GM19238 (cell line): ENCODE data around the gene RANBP1.
"Not testable (repeated sequence)": the region's sequence is repeated elsewhere in the genome, so short reads cannot be mapped to it uniquely, and the experiment has no call there.

Experiments
- DNase-seq: peaks from one replicate; pipeline ENCODE4 v3.0.0; 2011; ENCODE audit warnings: low spot score; ENCODE audit not compliant: insufficient read length

RANBP1 gene

DNA sequence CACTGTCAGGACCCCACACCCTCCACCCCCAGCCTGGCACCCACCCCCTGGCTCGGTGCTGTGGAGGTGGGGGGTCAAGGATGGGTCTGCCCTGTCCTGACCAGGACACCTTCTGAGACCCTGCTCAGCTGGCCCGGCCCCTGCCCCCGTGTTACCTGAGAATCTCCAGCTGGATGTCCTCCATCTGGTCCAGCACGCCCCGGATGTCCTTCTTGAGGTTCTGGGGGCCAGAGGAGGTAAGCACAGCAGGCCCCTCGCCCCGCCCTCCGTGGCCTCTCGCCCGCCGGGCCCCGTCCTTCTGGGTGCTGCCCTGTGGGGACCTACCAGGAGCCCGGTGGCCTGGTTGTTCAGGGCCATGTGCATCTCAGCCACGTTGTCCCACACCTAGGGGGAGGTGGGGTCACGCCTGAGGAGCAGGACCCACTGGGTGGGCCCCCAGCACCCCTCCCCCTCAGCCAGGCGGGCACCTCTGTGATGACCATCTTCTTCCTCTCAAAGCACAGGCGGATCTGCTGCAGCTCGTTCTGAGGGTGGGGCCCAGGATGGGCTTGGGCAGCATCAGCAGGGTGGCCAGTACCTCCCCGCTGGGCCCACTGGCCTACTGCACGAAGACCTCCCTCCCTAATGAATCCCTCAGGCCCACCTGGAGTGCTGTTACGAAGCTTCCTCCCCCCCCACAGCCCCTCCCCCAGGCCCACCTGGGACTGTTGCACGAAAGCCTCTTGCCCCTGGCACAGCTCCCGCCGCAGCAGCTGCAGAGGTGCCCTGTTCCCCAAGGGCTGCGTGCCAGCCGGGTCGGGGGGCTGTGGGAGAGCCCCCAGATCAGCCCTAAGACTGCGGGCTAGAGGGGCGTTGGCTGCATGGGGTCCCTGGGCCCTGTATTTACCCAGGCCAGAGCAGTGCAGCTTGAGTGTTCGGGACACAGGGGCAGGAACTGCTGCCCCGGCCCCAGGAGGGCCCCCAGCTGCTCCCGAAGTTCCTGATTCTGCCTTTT lies 33.6 kb downstream of the RANBP1 start:
- no peak for DNase-seq

DNA sequence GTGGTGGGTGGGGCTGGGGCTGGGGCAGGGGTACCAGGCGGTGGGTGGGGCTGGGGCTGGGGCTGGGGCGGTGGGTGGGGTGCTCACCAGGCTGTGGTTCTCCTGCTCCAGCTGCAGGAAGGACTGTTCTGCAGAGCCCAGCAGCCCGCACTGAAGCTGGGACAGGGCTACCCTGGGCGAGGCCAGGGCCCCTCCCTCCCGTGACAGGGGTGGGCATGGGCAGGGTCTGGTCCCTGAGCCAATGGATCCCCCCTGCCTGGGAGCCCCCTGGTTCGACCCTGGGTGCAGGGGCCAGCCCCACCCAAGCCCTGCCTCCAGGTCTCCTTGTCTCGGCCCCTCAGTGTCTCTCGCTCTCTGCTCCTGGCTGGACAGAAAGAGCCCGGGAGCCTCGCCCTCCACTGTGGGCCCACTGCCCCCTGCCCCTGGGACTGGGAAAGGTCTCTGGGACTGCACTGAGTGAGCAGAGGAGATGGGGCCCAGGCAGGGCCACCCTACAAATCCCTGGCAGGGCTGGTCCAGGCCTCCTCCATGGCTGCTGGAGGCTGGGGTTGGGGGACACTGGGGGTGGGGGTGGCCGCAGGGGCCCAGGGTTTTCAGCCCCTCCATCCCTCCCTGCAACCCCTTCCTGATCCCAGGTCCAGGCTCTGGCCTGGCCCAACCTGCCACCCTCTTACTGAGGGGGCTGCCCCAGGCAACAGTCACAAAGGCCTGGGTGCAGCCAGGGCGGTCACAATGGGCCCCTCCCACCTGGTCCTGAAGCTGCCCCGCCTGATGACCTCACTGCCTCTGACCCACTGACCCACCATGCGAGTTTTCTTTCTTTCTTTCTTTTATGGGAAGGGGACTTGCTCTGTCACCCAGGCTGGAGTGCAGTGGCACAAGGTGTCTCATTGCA lies 34.7 kb downstream of the RANBP1 start, which contains the start of gene CCDC188:
Gene CCDC188 (minus strand): TSS at position 675 of the 895 bp plus-strand sequence. CDS start 69 bp downstream, at position 606.
- no peak for DNase-seq

DNA sequence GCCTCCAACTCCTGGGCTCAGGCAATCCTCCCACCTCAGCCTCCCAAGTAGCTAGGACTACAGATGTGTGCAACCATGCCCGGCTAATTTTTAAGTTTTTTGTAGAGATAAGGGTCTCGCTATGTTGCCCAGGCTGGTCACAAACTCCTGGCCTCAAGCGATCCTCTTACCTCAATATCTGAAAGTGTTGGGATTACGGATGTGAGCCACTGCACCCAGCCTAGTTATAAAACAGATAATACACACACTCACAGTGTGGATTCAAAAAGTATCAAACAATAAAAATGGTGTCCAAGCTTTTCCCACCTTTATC lies 35.3 kb downstream of the RANBP1 start:
- no peak for DNase-seq

DNA sequence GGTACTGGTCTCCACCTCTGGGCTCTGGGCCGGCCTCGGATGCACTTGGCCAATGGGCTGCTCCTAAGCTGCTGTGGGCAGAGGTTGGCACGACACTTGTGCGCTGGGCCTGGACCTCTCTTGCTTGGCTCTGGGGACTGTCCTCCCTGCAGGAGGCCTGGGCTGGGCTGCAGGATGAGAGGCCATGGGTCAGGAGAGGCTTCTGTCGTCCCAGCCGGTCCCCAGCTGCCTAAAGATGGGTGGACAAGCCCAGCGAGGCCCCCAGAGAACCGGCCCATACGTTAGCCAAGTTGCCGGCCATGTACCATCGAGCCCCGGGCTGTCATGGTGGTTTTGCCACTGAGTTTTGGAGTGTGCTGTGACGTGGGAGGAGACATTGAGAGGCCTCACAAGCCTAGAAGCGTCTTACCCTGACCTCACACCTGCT lies 36.6 kb downstream of the RANBP1 start:
- no peak for DNase-seq

DNA sequence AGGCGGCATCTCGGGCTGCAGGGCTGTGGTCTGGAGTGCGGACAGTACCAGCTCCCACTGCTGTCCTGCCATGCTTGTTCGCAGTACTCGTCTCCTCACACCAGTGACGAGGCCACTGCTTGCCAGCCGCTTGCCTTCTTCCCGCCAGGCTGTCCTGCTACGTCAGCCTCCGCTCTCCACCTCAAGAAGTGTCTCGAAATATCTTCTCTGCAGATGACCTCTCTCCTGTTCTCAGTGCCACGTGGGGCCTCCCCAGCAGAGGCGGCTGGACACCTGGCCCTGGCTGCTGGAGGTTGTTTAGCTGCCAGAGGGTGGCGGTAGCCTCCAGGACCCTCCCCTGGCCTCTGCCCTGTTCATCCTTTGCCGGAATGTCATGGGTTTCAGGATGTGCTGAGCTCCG lies 38.0 kb downstream of the RANBP1 start:
- no peak for DNase-seq

DNA sequence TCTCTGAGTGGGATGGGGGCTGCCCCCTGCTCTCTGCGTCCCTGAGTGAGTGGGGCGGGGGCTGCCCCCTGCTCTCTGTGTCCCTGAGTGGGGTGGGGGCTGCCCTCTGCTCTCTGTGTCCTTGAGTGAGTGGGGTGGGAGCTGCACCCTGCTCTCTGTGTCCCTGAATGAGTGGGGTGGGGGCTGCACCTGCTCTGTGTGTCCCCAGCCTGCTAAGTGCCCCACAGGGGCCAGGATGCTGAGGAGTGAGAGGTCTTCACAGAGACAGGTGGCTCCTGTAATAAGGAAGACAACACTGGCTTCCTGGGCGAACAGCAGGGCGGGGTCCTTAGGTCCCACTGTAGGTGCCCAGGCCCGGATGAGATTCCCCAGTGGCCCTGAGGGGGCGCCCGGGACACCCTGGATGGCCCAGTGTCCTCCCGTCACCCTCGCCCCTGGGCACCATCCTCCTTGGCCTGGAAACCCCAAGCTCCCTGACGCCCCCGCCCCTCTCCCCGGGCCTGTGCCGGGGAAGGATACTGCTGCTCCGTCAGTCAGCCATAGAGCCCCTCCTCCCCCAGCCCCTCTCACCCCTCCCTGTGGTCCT lies 38.8 kb downstream of the RANBP1 start:
- DNase-seq, result no peak

DNA sequence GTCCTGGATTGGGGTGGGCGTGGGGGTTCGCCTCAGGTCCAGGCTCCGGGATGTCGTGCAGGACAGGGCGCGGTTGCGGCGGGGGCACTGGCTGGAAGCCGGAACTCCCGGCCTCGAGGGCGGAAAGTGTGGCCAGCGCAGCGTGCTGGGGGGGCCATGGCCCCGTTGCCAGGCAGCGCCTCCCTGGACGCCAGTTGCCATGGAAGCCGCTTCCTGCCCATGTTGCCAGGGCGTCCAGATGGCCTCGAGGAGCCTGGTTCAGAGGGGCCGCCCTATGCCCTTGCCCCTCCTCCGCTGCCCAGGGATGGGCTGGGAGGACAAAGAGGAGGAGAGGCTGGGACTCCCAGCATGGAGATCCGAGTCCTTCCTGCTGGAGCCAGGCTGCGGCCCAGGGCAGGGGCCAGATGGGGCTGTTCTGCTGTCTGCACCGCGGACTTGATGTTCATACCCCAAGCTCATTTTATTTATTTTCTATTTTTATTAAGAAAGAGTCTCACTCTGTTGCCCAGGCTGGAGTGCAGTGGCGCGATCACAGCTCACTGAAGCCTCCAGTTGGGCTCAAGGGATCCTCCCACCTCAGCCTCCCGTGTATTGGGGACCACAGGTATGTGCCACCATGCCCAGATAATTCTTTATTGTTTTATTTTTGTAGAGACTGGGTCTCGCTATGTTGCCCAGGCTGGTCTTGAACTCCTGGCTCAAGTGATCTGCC lies 39.6 kb downstream of the RANBP1 start:
- no peak for DNase-seq

DNA sequence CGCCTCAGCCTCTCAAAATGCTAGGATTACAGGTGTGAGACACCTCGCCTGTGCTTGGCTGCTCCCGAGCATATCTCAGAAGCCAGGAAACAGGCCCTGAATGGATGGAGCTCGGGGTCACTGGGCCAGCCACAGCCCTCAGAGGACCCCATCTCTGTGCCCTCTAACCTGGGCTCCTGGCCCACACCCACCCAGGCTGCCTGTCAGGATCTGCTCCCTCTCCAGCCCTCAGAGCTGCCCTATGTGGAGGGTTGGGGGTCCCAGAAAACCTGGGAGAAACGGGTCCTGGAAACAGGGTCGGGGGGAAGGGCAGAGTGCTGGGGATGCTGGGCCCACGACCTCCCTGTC lies 40.1 kb downstream of the RANBP1 start:
- no peak for DNase-seq

DNA sequence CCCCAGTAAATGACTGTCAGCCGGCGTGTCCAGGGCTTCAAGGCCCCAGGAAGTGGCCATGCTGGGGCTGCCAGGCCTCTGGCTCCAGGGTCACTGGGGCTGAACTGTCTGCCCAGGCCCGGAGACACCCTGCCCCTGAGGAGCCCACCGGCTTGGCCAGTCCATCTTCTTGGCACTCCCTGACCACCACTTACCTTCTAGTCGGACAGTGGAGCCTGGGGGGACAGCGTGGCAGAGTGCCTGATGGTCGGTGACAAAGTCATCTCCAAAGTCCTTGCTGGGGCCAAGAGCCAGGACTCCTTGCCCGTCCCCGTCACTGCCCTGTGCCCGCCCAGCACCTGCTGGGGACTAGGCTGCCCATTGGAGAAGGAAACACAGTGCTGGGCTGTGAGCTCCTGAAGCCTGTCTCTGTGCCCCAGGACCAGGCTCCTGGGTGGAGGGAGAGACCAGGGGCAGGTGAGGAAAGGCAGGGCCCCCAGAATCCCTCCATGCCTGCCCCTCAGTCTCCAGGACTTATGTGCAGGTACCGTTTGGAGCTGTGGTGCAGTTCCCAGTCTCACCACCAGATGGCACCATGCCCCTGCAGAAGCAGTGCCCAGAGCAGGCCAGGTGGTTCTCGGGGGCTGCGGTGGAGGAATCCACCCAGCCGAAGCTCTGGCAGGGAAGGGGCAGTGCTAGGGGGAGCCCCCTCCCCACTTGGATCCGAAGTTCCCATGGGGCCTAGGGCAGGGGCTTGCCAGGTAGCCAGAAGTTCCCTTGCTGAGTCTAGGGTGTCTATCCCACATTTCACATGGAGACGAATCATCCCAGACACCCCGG lies 40.9 kb downstream of the RANBP1 start:
- DNase-seq, result peak; percentile 97

DNA sequence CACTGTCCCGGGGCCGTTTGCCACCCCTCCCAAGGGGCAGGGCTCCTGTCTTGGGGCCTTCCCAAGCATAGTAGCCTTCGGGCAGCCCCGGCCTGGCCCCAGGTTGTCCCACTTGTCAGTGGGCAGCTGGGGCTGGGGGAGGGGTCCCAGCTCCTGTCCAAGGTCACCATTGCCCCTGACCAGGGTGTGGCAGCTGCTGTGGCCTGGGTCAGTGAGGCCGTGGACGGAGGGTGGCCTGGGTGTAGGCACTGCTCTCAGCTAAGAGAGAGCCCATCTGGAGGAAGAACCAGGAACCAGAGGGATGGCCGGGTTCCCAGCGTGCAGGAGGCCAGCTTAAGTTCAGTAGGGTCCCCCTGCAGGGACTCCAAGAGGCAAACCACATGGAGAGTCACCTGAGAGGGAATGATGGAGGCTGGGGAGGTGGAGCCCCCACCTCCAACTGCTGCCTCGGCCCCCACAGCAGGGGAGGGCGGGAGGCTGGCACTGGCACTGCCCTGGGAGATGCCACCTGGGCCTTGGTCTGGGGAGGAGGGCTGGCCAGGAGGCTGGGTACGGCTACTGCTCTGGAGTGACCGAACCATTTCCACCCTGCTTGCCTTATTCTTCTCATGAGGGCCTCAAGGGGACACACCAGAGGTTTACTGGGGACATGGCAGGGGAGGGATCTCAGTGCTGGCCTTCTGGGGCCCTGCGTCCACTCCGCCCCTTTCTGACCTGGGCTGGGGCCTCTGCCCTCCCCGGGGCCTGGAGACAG lies 41.7 kb downstream of the RANBP1 start:
- DNase-seq, result no peak

DNA sequence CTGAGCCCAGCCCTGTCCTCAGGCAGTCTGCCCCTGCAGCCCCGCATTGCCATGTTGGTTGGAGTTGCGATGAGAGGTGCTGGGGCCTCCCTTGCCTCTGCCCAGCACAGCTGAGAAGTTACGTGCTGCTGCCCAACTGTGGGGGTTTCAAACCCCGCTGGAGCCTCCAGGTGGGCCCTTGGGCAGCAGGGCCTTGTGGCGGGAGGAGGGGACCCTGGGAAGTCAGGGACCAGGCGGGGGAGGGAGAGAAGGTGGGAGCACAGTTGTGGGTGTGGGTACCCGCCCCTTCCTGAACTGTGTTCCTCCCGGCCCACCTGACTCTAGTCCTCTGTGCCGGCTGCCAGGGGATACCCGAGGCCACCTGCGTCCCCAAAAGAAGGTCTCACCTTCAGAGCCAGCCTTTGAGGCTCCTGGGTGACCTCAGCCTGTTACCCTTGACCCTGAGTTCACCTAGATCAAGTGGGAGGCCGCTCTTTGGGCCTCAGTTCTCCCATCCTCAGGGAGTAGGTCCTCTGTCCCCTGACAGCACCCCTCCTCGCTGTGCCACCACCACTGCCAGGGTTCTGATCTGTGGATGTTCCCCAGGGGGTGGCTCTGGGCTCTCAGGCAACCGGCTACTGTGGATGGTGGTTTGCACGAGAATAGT lies 42.6 kb downstream of the RANBP1 start:
- DNase-seq, result no peak

DNA sequence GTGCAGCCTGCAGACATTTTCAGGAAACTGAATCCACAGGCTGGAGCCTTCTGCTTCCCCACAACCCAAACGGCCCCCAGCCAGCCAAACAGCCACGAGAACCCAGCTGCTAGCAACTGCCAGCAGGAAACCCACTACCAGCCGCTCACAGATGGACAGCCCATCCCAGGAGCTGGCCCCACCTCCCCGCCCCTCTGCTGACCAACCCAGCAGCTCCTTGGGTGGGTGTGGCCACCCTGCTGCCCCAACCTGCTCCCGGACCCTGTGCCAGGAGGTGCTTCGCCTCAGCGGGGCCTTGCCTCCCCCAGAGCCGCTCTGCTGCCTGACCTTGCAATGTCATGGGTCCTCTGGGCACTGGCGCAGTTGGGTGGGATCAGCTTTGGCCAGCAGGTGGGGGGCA lies 43.2 kb downstream of the RANBP1 start:
- no peak for DNase-seq

DNA sequence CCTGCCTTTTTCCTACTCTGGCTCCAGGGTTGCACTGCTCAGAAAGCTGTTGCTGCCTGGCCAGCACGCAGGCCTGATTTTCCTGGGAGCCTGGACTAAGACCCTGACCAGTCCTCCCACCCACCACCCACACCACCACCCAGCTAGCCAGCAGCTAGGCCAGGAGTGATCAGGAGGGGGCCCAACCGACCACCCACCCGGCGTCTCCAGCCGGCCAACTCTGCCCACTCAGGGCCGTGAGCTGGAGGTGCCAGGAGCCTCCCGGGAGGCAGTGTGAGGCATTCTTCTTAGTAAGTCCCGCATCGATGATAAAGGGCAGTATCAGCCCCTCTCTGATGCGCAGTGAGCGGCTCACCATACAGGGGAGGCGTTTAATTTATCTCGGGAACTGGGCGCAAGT lies 43.6 kb downstream of the RANBP1 start:
- not testable (repeated sequence) for DNase-seq

DNA sequence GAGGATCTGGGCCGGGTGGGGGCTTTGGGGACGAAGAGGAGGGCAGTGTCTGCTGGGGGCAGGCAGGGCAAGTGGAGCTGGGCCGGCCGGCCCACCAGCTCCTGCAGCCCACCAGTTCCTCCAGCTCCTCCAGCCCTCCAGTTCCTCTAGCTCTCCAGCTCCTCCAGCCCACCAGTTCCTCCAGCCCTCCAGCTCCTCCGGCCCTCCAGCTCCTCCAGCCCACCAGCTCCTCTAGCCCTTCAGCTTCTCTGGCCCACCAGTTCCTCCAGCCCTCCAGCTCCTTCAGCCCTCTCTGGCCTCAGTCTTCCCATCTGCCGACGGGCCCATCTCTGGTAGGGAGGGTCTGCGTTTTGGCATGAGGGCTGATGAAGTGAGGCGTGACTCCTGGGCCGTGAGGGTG lies 44.1 kb downstream of the RANBP1 start:
- no peak for DNase-seq

DNA sequence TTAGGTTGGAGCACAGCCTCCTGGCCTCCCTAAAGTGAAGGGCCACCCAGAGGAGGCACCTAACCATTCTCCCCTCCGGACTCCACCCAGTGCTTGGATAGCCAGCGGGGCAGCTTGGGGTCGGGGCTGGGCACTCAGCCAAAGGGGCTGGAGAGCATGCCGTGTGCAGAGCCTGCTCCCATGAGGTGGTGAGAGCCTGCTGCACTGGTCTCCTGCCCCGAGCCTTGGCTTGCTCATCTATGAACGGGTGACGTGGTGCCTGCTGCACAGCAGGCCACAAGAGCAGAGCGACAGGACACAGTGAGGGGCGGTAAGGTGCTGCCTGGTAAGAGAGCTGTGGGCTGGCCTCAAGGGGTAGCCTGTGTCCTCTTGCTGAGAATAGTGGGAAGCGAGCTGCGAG lies 49.0 kb downstream of the RANBP1 start:
- DNase-seq, result no peak

DNA sequence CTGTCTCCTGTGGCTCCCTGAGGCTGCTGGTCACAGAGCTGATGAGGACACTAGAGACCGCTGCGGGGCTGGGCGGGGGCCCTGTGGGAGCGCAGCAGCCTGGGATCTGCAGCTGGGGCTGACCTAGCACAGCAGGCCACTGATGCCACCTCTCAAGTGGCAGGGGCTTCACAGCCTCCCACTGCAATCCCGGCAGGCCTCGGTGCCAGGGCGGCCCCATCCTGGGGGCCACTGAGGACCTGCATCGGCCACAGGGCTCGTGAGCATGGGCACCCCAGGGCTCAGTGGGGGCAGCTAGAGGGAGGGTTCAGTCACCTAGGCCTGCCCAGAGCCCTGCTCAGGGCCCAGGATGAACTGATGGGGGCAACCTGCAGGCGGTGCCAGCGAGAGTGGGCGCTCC lies 49.5 kb downstream of the RANBP1 start:
- no peak for DNase-seq

DNA sequence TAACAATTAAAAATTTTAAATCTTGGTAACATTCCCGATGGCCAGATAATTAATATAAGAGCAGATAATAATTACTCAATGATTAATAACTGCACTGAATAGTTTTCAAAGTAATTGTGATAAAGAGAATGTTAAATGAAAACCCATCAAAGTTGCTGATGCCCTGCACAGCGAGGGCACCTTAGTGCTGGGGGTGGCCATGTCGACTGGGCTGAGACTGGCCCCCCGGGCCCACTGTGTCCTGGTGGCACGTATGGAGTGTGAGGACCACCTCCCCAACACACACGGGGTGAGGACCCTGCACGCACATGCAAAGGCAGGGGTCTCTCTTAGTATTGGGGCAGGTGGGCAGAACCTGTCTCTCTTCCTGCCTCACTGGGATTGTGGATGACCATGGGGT lies 50.0 kb downstream of the RANBP1 start:
- DNase-seq, result no peak

DNA sequence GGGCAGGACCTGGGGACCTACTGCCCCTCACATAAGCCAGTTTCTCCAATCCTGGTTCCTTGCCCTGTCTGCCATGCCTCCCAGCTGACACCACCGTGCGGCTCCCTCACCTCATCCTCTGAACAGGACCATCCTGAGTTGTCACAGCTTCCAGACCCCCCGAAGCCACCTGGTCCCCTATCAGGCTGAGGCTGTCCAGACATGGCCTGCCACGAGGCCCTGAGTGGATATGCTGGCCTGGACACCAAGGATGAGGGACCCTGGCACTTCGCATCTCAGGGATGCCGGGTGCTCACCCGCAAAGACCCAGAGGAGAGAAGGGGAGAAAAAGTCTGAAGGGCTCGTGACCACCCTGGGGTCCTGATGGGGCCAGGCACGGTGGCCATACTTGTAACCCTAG lies 50.8 kb downstream of the RANBP1 start:
- DNase-seq, result no peak

DNA sequence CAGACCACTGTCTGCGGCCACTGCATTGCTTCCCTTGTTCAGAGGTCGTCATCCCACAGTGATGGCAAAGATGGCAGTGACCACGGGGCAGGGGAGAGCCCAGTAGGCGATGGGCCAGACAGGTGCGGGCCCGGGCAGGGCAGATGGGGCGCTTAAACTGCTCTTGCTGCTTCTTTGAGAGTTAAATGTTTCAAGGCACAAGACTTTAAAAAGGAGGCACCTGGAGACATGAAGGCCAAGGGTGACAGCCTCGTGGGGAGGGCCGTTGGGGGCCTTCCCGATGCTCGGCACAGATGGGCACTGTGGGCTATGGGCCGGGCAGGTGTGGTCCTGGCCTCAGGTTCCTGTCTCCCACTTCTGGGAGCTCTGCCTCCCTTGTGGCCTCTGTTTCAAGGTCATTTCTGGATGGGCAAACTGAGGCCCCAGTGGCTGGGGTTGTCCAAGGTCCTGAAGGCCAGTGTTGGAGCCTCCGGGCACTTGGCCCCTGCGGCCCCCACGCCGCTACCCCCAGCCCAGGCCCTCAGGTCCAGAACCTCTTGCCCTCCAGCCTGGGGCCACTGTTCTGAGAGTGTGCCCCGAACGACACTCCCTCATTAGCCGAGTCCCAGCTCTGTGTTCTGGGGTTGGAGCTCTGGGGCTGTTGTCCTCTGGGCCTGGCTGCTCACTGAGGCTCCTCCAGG lies 51.9 kb downstream of the RANBP1 start:
- DNase-seq, result no peak
